GM12878 (cell line): ENCODE results near the gene MRPS21. TPM values are rescaled to one million over a fixed set of nuclear protein-coding genes. Genes with fewer than 3 reads are reported as not detected.

Source experiments
- ATAC-seq: fragments of 200-7000 bp; cut with Tn5 transposase; 3 replicates; pipeline ENCODE4 v1.9.1; 2020; ENCODE audit warnings: mild to moderate bottlenecking, moderate library complexity
- BruUV-seq: library from RNA; stranded (reverse); fragments of 400-500 nt; replicated peaks from 2 replicates; lab custom pipeline; 2021; lab: Mats Ljungman, UMichigan
- CTCF ChIA-PET: fragments of 300-600 bp; sonication (Branson Sonifier 250); formaldehyde crosslinking; extraction: SDS; loops from one replicate; lab custom pipeline; 2021; ENCODE audit warnings: inconsistent platforms; lab: Yijun Ruan, JAX
- POLR2A ChIA-PET: fragments of 350-600 bp; formaldehyde crosslinking; extraction: SDS; loops from one replicate; lab custom pipeline; 2021; ENCODE audit warnings: inconsistent platforms; lab: Charles Lee
- RAD21 ChIA-PET: fragments of 300-600 bp; sonication (Branson Sonifier 250); formaldehyde crosslinking; loops from one replicate; lab custom pipeline; 2023; ENCODE audit warnings: antibody characterized with exemption; ENCODE audit not compliant: unreplicated experiment; lab: Charles Lee
- SMC1A ChIA-PET: fragments of 300-600 bp; sonication (Branson Sonifier 250); formaldehyde crosslinking; loops from one replicate; lab custom pipeline; 2023; ENCODE audit not compliant: unreplicated experiment, uncharacterized antibody; lab: Charles Lee
- DNase-seq: peaks from one replicate; pipeline ENCODE4 v3.0.0-alpha.2; 2011; ENCODE audit warnings: low read depth, low spot score
- FAIRE-seq: peaks from 3 replicates; lab custom pipeline; 2011; peaks lifted over from hg19 to GRCh38; lab: Jason Lieb, UNC
- H2AFZ ChIP-seq: 2 replicates; pipeline ENCODE4 v1.6.0; 2011; ENCODE audit warnings: low read depth, low read length, control low read depth; ENCODE audit not compliant: control insufficient read depth
- H3K27ac ChIP-seq: 2 replicates; pipeline ENCODE4 v1.5.1; 2011; ENCODE audit warnings: control low read depth; ENCODE audit not compliant: control insufficient read depth, insufficient read depth
- H3K27me3 ChIP-seq, 2 experiments: replicated peaks in 1 of 2; 2 replicates each; pipeline versions ENCODE4 v1.6.0 to v1.6.1; 2011; ENCODE audit warnings: low read length in 1 of 2; ENCODE audit not compliant: control insufficient read depth in 2 of 2, insufficient read depth in 2 of 2
- H3K36me3 ChIP-seq, 2 experiments: 2 replicates each; pipeline ENCODE4 v1.5.1; 2011; ENCODE audit warnings: low read length in 1 of 2; ENCODE audit not compliant: control insufficient read depth in 2 of 2, insufficient read depth in 2 of 2
- H3K4me1 ChIP-seq: 2 replicates; pipeline ENCODE4 v1.6.1; 2011; ENCODE audit warnings: mild to moderate bottlenecking, low read length, moderate library complexity, mixed read lengths; ENCODE audit not compliant: control insufficient read depth, insufficient read depth
- H3K4me2 ChIP-seq: 2 replicates; pipeline ENCODE4 v1.6.0; 2011; ENCODE audit warnings: control low read depth; ENCODE audit not compliant: control insufficient read depth, insufficient read depth
- H3K4me3 ChIP-seq: fragments of 200-600 bp; sonication (generic); 2 replicates; pipeline ENCODE4 v1.5.1; 2016
- H3K79me2 ChIP-seq: 2 replicates; pipeline ENCODE4 v1.6.0; 2011; ENCODE audit warnings: low read length; ENCODE audit not compliant: control insufficient read depth, insufficient read depth
- H3K9ac ChIP-seq: 2 replicates; pipeline ENCODE4 v1.8.0; 2011; ENCODE audit warnings: low read length, control low read depth, mixed read lengths; ENCODE audit not compliant: control insufficient read depth, insufficient read depth
- H3K9me3 ChIP-seq: replicated peaks from 3 replicates; pipeline ENCODE4 v1.5.1; 2011; ENCODE audit warnings: mild to moderate bottlenecking, low read length; ENCODE audit not compliant: control insufficient read depth, insufficient read depth
- H4K20me1 ChIP-seq: 2 replicates; pipeline ENCODE4 v1.6.0; 2011; ENCODE audit not compliant: control insufficient read depth, insufficient read depth
- DPF2 ChIP-seq: fragments of 450-650 bp; IDR thresholded peaks from 2 replicates; pipeline ENCODE4 v1.6.1; 2017; ENCODE audit warnings: mild to moderate bottlenecking
- ESRRA ChIP-seq: IDR thresholded peaks from 2 replicates; pipeline ENCODE4 v1.6.1; 2012; ENCODE audit warnings: mild to moderate bottlenecking, low read length, improper control_type of control experiment
- KDM1A ChIP-seq: fragments of 200-600 bp; sonication (generic); IDR thresholded peaks from 2 replicates; pipeline ENCODE4 v1.6.1; 2016; ENCODE audit warnings: borderline replicate concordance
- NFIC ChIP-seq: IDR thresholded peaks from 2 replicates; pipeline ENCODE4 v1.6.1; 2012; ENCODE audit warnings: low read depth, mild to moderate bottlenecking, inconsistent platforms, low read length, moderate library complexity
- NFYB ChIP-seq: IDR thresholded peaks from 2 replicates; pipeline ENCODE4 v1.6.1; 2011; ENCODE audit warnings: low read depth, mild to moderate bottlenecking, low read length, improper control_type of control experiment, moderate library complexity; ENCODE audit not compliant: insufficient read depth
- RAD51 ChIP-seq: fragments of 450-650 bp; IDR thresholded peaks from 2 replicates; pipeline ENCODE4 v1.6.1; 2016; ENCODE audit warnings: moderate library complexity, mild to moderate bottlenecking, inconsistent platforms
- STAT3 ChIP-seq: IDR thresholded peaks from 2 replicates; pipeline ENCODE4 v1.6.1; 2011; ENCODE audit warnings: low read depth, low read length, improper control_type of control experiment
- TAF1 ChIP-seq: IDR thresholded peaks from 2 replicates; pipeline ENCODE4 v1.6.1; 2011; ENCODE audit warnings: mild to moderate bottlenecking, low read depth, low read length, borderline replicate concordance
- WRNIP1 ChIP-seq: IDR thresholded peaks from 2 replicates; pipeline ENCODE4 v1.6.1; 2011; ENCODE audit warnings: low read depth, low read length, improper control_type of control experiment, borderline replicate concordance
- WGBS: methylation state at CpG from one replicate; pipeline ENCODE4 v1.1.6; 2016; ENCODE audit warnings: low lambda C conversion rate; ENCODE audit not compliant: insufficient replicate concordance, insufficient coverage; ENCODE audit errors: missing lambda C conversion rate; 5-methylcytosine and 5-hydroxymethylcytosine counted together
- in situ Hi-C: fragments of 300-500 bp; cut with MboI; formaldehyde crosslinking; loops from 9 replicates; pipeline ENCODE4 v1.14.3; 2018; ENCODE audit warnings: mixed read lengths
- intact Hi-C: fragments of 100-400 bp; cut with micrococcal nuclease; formaldehyde crosslinking; loops from one replicate; pipeline ENCODE4 v1.14.2; 2022; ENCODE audit not compliant: unreplicated experiment
- polyA plus RNA-seq, 11 experiments: library from polyadenylated mRNA; depleted of rRNA in 4 of 11; unstranded in 6 of 11; stranded (reverse) in 5 of 11; fragments of >200 nt; fragmentation: Nextera tagmentation in 4 of 11; fragmentation: Illumina TruSeq in 1 of 11; extraction: Ambion mirVana in 4 of 11; extraction: Trizol in 1 of 11; gene quantifications; 1 replicate in 1 of 11; 2 replicates in 10 of 11; pipeline versions ENCODE4 v1.2.1 to v1.2.3, GENCODE V29; 2011 to 2016; ENCODE audit warnings: inconsistent platforms in 2 of 11, missing spikeins in 2 of 11, low read depth in 1 of 11
- total RNA-seq, 4 experiments: library from RNA; depleted of rRNA in 3 of 4; stranded (reverse); fragments of >200 nt in 3 of 4; fragmentation: Illumina TruSeq in 1 of 4; extraction: Trizol in 1 of 4; gene quantifications; 2 replicates each; pipeline versions ENCODE4 v1.2.1 to v1.2.3, GENCODE V29; 2013 to 2021
- TF ChIP-seq, protein P1 (sequence below): fragments of 450-650 bp; IDR thresholded peaks from 2 replicates; pipeline ENCODE4 v1.6.1; 2017; ENCODE audit warnings: mild to moderate bottlenecking, moderate library complexity

Gene MRPS21
- total and polyA plus RNA-seq, 10 of the 15 experiments (the other 5 are each of a cell fraction or from before 2014, with no cell fraction given), result 69.4 to 275 (median 103) TPM

DNA sequence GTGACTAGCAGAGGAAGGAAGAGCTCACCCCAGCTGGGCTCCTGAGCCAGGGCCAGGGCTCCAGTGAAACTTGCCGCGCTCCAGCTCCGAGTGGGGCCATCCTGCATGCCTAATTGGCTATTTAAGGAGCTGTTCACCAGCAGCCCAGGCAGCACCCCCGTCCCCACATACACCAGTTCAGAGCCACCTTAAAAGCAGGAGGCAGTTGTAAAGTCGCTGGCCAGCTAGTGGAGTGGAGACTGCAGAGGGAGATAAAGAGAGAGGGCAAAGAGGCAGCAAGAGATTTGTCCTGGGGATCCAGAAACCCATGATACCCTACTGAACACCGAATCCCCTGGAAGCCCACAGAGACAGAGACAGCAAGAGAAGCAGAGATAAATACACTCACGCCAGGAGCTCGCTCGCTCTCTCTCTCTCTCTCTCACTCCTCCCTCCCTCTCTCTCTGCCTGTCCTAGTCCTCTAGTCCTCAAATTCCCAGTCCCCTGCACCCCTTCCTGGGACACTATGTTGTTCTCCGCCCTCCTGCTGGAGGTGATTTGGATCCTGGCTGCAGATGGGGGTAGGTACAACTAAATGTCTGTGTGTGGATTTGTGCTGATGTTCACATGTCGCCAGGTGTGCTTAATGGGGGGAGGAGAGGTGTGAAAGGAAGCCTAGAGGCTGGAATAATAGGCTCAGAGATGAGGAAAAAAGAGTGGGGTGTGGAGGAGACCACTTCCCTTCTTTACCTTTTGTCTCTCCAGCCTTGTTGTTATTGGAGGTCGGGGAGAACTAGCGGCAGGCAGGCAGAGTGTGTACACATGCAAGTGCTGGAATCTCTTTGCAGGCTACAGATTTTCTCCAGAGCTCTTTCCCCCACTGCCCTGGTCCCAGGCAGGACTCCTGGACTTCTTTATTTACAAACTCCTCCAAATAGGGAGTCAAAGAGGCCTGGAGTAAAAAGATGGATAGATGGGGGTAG lies 35.8 kb upstream of the MRPS21 start, which contains the start of gene CA14:
Gene CA14, plus strand, starts transcription at position 151 of the 962 bp plus-strand sequence. Its CDS starts 355 bp downstream, at position 506.
- CTCF ChIA-PET, result interaction anchor here (0.7 to 7.5 kb wide), 5 partner anchors 23 to 737 kb away, joined by 4 to 98 read pairs (median 15); partner anchors contain the start of gene CIART
- SMC1A ChIA-PET, result interaction anchor here (0.8 to 3.2 kb wide), 2 partner anchors 20 to 23 kb away, joined by 4 to 17 read pairs; no protein-coding TSS in a partner anchor
- no peak within 1 kb of the TSS for H2AFZ ChIP-seq
- H3K4me2 ChIP-seq, result no peak within 1 kb of the TSS
- H3K4me1 ChIP-seq, result peaks cover 5% of the 10 kb centered on the region; the same call in 1 of the 2 replicates
- no peaks in the 10 kb centered on the region for H3K9me3 ChIP-seq
- POLR2A ChIA-PET, result no interaction called here
- H3K36me3 ChIP-seq, result no peaks in the 10 kb centered on the region
- WGBS, result 36% methylated on average over 13 of the region's 13 CpGs
- no peak within 1 kb of the TSS for H3K9ac ChIP-seq
- TF ChIP-seq NFIC (no peak), KDM1A (no peak), RAD51 (no peak), ESRRA (no peak), DPF2 (no peak), TAF1 (no peak), STAT3 (no peak), NFYB (no peak), WRNIP1 (no peak)
- TF ChIP-seq, protein P1, sequence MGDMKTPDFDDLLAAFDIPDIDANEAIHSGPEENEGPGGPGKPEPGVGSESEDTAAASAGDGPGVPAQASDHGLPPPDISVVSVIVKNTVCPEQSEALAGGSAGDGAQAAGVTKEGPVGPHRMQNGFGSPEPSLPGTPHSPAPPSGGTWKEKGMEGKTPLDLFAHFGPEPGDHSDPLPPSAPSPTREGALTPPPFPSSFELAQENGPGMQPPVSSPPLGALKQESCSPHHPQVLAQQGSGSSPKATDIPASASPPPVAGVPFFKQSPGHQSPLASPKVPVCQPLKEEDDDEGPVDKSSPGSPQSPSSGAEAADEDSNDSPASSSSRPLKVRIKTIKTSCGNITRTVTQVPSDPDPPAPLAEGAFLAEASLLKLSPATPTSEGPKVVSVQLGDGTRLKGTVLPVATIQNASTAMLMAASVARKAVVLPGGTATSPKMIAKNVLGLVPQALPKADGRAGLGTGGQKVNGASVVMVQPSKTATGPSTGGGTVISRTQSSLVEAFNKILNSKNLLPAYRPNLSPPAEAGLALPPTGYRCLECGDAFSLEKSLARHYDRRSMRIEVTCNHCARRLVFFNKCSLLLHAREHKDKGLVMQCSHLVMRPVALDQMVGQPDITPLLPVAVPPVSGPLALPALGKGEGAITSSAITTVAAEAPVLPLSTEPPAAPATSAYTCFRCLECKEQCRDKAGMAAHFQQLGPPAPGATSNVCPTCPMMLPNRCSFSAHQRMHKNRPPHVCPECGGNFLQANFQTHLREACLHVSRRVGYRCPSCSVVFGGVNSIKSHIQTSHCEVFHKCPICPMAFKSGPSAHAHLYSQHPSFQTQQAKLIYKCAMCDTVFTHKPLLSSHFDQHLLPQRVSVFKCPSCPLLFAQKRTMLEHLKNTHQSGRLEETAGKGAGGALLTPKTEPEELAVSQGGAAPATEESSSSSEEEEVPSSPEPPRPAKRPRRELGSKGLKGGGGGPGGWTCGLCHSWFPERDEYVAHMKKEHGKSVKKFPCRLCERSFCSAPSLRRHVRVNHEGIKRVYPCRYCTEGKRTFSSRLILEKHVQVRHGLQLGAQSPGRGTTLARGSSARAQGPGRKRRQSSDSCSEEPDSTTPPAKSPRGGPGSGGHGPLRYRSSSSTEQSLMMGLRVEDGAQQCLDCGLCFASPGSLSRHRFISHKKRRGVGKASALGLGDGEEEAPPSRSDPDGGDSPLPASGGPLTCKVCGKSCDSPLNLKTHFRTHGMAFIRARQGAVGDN, result no peak
- FAIRE-seq (no peak), ATAC-seq (no peak), DNase-seq (no peak)
- H3K27ac ChIP-seq, result no peak within 1 kb of the TSS
- RAD21 ChIA-PET, result interaction anchor here (1.0 to 1.6 kb wide), 2 partner anchors 32 to 669 kb away, joined by 3 read pairs; no protein-coding TSS in a partner anchor
- intact Hi-C loops, result loop anchor here (5.0 to 10.0 kb wide), 5 partner anchors 169 to 737 kb away; partner anchors contain the start of gene FALEC
- no peak within 1 kb of the TSS for H3K4me3 ChIP-seq
- in situ Hi-C loops, result loop anchor here (5.0 kb wide), 1 partner anchor 739 kb away; no protein-coding TSS in a partner anchor
- no peaks in the 10 kb centered on the region; a peak in 2 of 4 replicates for H3K27me3 ChIP-seq
- H4K20me1 ChIP-seq, result no peaks in the 10 kb centered on the region
- H3K79me2 ChIP-seq, result no peaks in the 10 kb centered on the region
- BruUV-seq, result no TSS peak
